HepG2 (cell line): Measurements from ENCODE around the gene PRKG1. TPM values are rescaled to one million over a fixed set of nuclear protein-coding genes. Genes with fewer than 3 reads are reported as not detected.

ENCODE experiments used
- ATAC-seq: fragments of 200-7000 bp; cut with Tn5 transposase; 3 replicates; pipeline ENCODE4 v1.9.1; 2020; ENCODE audit warnings: mild to moderate bottlenecking, moderate library complexity
- BruUV-seq: library from RNA; stranded (reverse); fragments of 400-500 nt; replicated peaks from 2 replicates; lab custom pipeline; 2021; lab: Mats Ljungman, UMichigan
- CTCF ChIA-PET: fragments of 300-600 bp; formaldehyde crosslinking; extraction: SDS; loops from one replicate; lab custom pipeline; 2021; ENCODE audit warnings: low total read pairs, inconsistent platforms, low intra/inter-chr PET ratio; lab: Yijun Ruan, JAX
- POLR2A ChIA-PET: fragments of 350-600 bp; sonication (Branson Sonifier 250); formaldehyde crosslinking; loops from one replicate; lab custom pipeline; 2020; ENCODE audit warnings: antibody characterized with exemption, inconsistent platforms; lab: Yijun Ruan, JAX
- DNase-seq: peaks from one replicate; pipeline ENCODE4 v3.0.0-alpha.2; 2015; ENCODE audit warnings: low spot score
- FAIRE-seq: peaks from 3 replicates; lab custom pipeline; 2011; peaks lifted over from hg19 to GRCh38; lab: Jason Lieb, UNC
- H2AFZ ChIP-seq: one replicate; pipeline ENCODE4 v1.6.1; 2011; ENCODE audit warnings: low read length, inconsistent platforms
- H3K27ac ChIP-seq: fragments of 300-600 bp; 3 replicates; pipeline ENCODE4 v1.8.0; 2011; ENCODE audit warnings: mixed run types, mild to moderate bottlenecking, mixed read lengths, low read length, inconsistent platforms; ENCODE audit not compliant: insufficient read depth; ENCODE audit errors: extremely low read length
- H3K27me3 ChIP-seq, 2 experiments: fragments of 200-600 bp in 1 of 2; 2 replicates in 1 of 2; 3 replicates in 1 of 2; pipeline versions ENCODE4 v1.6.0 to v1.8.0; 2011; ENCODE audit warnings: low read length in 2 of 2, mild to moderate bottlenecking in 2 of 2, moderate library complexity in 2 of 2, inconsistent platforms in 1 of 2; ENCODE audit not compliant: insufficient read depth in 2 of 2, control insufficient read depth in 1 of 2
- H3K36me3 ChIP-seq, 2 experiments: fragments of 200-600 bp in 1 of 2; replicated peaks in 1 of 2; 2 replicates in 1 of 2; 3 replicates in 1 of 2; pipeline versions ENCODE4 v1.5.1 to v1.8.0; 2011; ENCODE audit warnings: low read length in 2 of 2, inconsistent platforms in 1 of 2; ENCODE audit not compliant: insufficient read depth in 2 of 2, control insufficient read depth in 1 of 2
- H3K4me1 ChIP-seq: 2 replicates; pipeline ENCODE4 v1.5.1; 2012; ENCODE audit warnings: low read length, inconsistent platforms; ENCODE audit not compliant: insufficient read depth
- H3K4me2 ChIP-seq: 2 replicates; pipeline ENCODE4 v1.6.0; 2011; ENCODE audit warnings: low read depth, low read length, inconsistent platforms
- H3K4me3 ChIP-seq, 3 experiments: fragments of 200-600 bp in 1 of 3; sonication (generic), shearing (Covaris generic) in 1 of 3; replicated peaks in 1 of 3; 2 replicates each; pipeline ENCODE4 v1.5.1; 2011 to 2016; ENCODE audit warnings: low read length in 3 of 3, inconsistent platforms in 2 of 3, low read depth in 2 of 3, mild to moderate bottlenecking in 2 of 3, control low read depth in 1 of 3, mixed read lengths in 1 of 3; ENCODE audit not compliant: insufficient read depth in 1 of 3
- H3K79me2 ChIP-seq: one replicate; pipeline ENCODE4 v1.6.1; 2011; ENCODE audit warnings: low read length, inconsistent platforms; ENCODE audit not compliant: insufficient read depth
- H3K9ac ChIP-seq: 2 replicates; pipeline ENCODE4 v1.6.0; 2011; ENCODE audit warnings: mild to moderate bottlenecking, low read depth, low read length, inconsistent platforms; ENCODE audit not compliant: insufficient read depth
- H3K9me3 ChIP-seq: 2 replicates; pipeline ENCODE4 v1.5.1; 2012; ENCODE audit warnings: mild to moderate bottlenecking, low read length
- H4K20me1 ChIP-seq: 2 replicates; pipeline ENCODE4 v1.6.0; 2011; ENCODE audit warnings: inconsistent platforms, mild to moderate bottlenecking, low read length, moderate library complexity; ENCODE audit not compliant: insufficient read depth
- KDM1A ChIP-seq: IDR thresholded peaks from 2 replicates; pipeline ENCODE4 v1.6.1; 2016; ENCODE audit warnings: missing compliant biosample characterization
- PRDM15 ChIP-seq: sonication (generic); formaldehyde crosslinking; IDR thresholded peaks from 2 replicates; pipeline ENCODE4 v1.4.0; 2020; ENCODE audit warnings: missing genetic modification reagents
- PREB ChIP-seq: sonication (generic); formaldehyde crosslinking; IDR thresholded peaks from 2 replicates; pipeline ENCODE4 v1.4.0; 2020; ENCODE audit warnings: missing genetic modification reagents
- RORA ChIP-seq: sonication (generic); formaldehyde crosslinking; IDR thresholded peaks from 2 replicates; pipeline ENCODE4 v1.5.0; 2020; ENCODE audit warnings: mild to moderate bottlenecking, missing genetic modification reagents, moderate library complexity
- ZNF251 ChIP-seq: sonication (generic); formaldehyde crosslinking; IDR thresholded peaks from 2 replicates; pipeline ENCODE4 v1.9.0; 2021; ENCODE audit warnings: mild to moderate bottlenecking, missing genetic modification reagents
- ZNF260 ChIP-seq: sonication (generic); formaldehyde crosslinking; IDR thresholded peaks from 2 replicates; pipeline ENCODE4 v1.4.0; 2020; ENCODE audit warnings: missing genetic modification reagents, low read depth, mild to moderate bottlenecking, borderline replicate concordance
- ZNF331 ChIP-seq: sonication (generic); formaldehyde crosslinking; IDR thresholded peaks from 2 replicates; pipeline ENCODE4 v1.4.0; 2020; ENCODE audit warnings: missing genetic modification reagents
- ZNF552 ChIP-seq: sonication (generic); formaldehyde crosslinking; IDR thresholded peaks from 2 replicates; pipeline ENCODE4 v1.9.0; 2022; ENCODE audit warnings: missing genetic modification reagents, mild to moderate bottlenecking, borderline replicate concordance
- ZNF704 ChIP-seq: sonication (generic); formaldehyde crosslinking; IDR thresholded peaks from 2 replicates; pipeline ENCODE4 v1.8.1; 2023; ENCODE audit warnings: mild to moderate bottlenecking, inconsistent platforms, moderate library complexity, missing genetic modification reagents, borderline replicate concordance
- ZSCAN9 ChIP-seq: IDR thresholded peaks from 2 replicates; pipeline ENCODE4 v1.6.1; 2016; ENCODE audit warnings: borderline replicate concordance
- WGBS: methylation state at CpG from one replicate; pipeline ENCODE4 v1.1.6; 2017; ENCODE audit warnings: low lambda C conversion rate; 5-methylcytosine and 5-hydroxymethylcytosine counted together
- in situ Hi-C: cut with HindIII; loops from 2 replicates; pipeline ENCODE4 v1.10.0; 2017; ENCODE audit warnings: low pct_unique_long_range_greater_than_20kb; ENCODE audit not compliant: extremely low pct_ligation_motif_present
- intact Hi-C: fragments of 100-400 bp; cut with micrococcal nuclease; formaldehyde crosslinking; loops from one replicate; pipeline ENCODE4 v1.10.0; 2022; ENCODE audit not compliant: unreplicated experiment
- polyA plus RNA-seq, 8 experiments: library from polyadenylated mRNA; depleted of rRNA in 3 of 8; stranded (reverse) in 7 of 8; unstranded in 1 of 8; fragments of >200 nt; fragmentation: Illumina TruSeq in 4 of 8; extraction: Trizol in 4 of 8; gene quantifications; 2 replicates each; pipeline versions ENCODE4 v1.2.1 to v1.2.3, GENCODE V29; 2011 to 2016; ENCODE audit warnings: low read depth in 4 of 8, missing spikeins in 1 of 8, mixed read lengths in 1 of 8; ENCODE audit not compliant: insufficient read depth in 1 of 8
- total RNA-seq, 5 experiments: library from RNA; depleted of rRNA; stranded (reverse); fragments of >200 nt; fragmentation: Illumina TruSeq; extraction: Trizol; gene quantifications; 2 replicates each; pipeline ENCODE4 v1.2.3, GENCODE V29; 2016; ENCODE audit warnings: low read depth in 1 of 5
- TF ChIP-seq, protein P1 (sequence below): sonication (generic); formaldehyde crosslinking; IDR thresholded peaks from 2 replicates; pipeline ENCODE4 v1.4.0; 2020; ENCODE audit warnings: mild to moderate bottlenecking, low read depth, missing genetic modification reagents
- TF ChIP-seq, protein P2 (sequence below): sonication (generic); formaldehyde crosslinking; IDR thresholded peaks from 2 replicates; pipeline ENCODE4 v1.4.0; 2020; ENCODE audit warnings: missing genetic modification reagents, borderline replicate concordance

The PRKG1 gene
- total and polyA plus RNA-seq, 2 of the 13 experiments (the other 11 are each of a cell fraction or from before 2014, with no cell fraction given) = 0.01 TPM; not detected in 1

GRCh38 chr10:51910596-51910995, 836.3 kb downstream of the PRKG1 start (continued):
- TF ChIP-seq ZNF260 = no peak
- TF ChIP-seq PREB (CRISPR knock-in tag) = no peak
- TF ChIP-seq, protein P1, sequence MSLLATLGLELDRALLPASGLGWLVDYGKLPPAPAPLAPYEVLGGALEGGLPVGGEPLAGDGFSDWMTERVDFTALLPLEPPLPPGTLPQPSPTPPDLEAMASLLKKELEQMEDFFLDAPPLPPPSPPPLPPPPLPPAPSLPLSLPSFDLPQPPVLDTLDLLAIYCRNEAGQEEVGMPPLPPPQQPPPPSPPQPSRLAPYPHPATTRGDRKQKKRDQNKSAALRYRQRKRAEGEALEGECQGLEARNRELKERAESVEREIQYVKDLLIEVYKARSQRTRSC (CRISPR knock-in tag) = no peak
- no peak for TF ChIP-seq PRDM15

DNA sequence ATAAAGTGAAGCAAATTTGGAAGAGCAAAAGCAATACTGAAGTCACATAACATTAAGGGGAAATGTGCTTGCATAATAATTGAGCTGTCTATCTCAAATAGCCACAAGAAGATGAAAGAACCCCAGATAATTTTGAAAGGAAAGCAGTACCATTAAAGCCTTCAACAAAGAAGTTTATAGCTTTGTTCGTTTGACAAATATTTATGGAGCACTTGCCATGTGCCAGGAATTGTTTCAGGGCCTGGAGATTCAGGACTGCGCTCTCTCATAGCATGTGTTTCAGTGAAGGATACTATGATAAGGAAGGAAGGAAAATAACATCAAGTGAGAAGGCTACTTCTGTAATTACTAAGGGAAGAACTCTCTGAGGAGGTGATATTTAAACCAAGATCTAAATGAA, 837.4 kb downstream of the PRKG1 start:
- no peaks in the 10 kb centered on the region for H3K4me1 ChIP-seq
- no peaks in the 10 kb centered on the region for H3K9me3 ChIP-seq
- no TSS peak for BruUV-seq
- H3K27ac ChIP-seq = no peak overlapping the region
- no peaks in the 10 kb centered on the region for H3K27me3 ChIP-seq
- POLR2A ChIA-PET = no interaction called here
- no peak overlapping the region for H3K9ac ChIP-seq
- WGBS = 17% methylated on average over 2 of the region's 2 CpGs
- H3K79me2 ChIP-seq = no peaks in the 10 kb centered on the region
- DNase-seq = no peak
- H3K4me2 ChIP-seq = no peak overlapping the region
- intact Hi-C loops = no loop called here
- FAIRE-seq = no peak
- no peak for ATAC-seq
- CTCF ChIA-PET = no interaction called here
- no peaks in the 10 kb centered on the region for H4K20me1 ChIP-seq
- no peak overlapping the region for H3K4me3 ChIP-seq
- H3K36me3 ChIP-seq = no peaks in the 10 kb centered on the region
- H2AFZ ChIP-seq = no peak overlapping the region
- in situ Hi-C loops = no loop called here
- TF ChIP-seq ZNF331 (CRISPR knock-in tag) = no peak
- TF ChIP-seq, protein P2, sequence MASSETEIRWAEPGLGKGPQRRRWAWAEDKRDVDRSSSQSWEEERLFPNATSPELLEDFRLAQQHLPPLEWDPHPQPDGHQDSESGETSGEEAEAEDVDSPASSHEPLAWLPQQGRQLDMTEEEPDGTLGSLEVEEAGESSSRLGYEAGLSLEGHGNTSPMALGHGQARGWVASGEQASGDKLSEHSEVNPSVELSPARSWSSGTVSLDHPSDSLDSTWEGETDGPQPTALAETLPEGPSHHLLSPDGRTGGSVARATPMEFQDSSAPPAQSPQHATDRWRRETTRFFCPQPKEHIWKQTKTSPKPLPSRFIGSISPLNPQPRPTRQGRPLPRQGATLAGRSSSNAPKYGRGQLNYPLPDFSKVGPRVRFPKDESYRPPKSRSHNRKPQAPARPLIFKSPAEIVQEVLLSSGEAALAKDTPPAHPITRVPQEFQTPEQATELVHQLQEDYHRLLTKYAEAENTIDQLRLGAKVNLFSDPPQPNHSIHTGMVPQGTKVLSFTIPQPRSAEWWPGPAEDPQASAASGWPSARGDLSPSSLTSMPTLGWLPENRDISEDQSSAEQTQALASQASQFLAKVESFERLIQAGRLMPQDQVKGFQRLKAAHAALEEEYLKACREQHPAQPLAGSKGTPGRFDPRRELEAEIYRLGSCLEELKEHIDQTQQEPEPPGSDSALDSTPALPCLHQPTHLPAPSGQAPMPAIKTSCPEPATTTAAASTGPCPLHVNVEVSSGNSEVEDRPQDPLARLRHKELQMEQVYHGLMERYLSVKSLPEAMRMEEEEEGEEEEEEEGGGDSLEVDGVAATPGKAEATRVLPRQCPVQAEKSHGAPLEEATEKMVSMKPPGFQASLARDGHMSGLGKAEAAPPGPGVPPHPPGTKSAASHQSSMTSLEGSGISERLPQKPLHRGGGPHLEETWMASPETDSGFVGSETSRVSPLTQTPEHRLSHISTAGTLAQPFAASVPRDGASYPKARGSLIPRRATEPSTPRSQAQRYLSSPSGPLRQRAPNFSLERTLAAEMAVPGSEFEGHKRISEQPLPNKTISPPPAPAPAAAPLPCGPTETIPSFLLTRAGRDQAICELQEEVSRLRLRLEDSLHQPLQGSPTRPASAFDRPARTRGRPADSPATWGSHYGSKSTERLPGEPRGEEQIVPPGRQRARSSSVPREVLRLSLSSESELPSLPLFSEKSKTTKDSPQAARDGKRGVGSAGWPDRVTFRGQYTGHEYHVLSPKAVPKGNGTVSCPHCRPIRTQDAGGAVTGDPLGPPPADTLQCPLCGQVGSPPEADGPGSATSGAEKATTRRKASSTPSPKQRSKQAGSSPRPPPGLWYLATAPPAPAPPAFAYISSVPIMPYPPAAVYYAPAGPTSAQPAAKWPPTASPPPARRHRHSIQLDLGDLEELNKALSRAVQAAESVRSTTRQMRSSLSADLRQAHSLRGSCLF = no peak
- no peak for TF ChIP-seq KDM1A
- no peak for TF ChIP-seq ZNF704 (CRISPR knock-in tag)
- TF ChIP-seq ZNF251 (CRISPR knock-in tag) = no peak
- no peak for TF ChIP-seq ZSCAN9 (CRISPR knock-in tag)
- no peak for TF ChIP-seq RORA (CRISPR knock-in tag)
- no peak for TF ChIP-seq ZNF552 (CRISPR knock-in tag)
